ENCODE measurements around the gene GNG13. TPM values are rescaled to one million over a fixed set of nuclear protein-coding genes. Genes with fewer than 3 reads are reported as not detected.

Gene GNG13
- total RNA-seq, 3 donors from 2014 or later (not counting 1 experiment from before 2014, with no cell fraction given), result not detected

GRCh38 chr16:814974-815373 is 14.4 kb upstream of the GNG13 start:
- H3K27ac ChIP-seq (ENCODE audit: low read length), result no peak overlapping the region
- no peak for ATAC-seq
- Mint-ChIP-seq H3K4me3 (no peak overlapping the region), H3K27me3 (ENCODE audit: low read depth in 2 of 2) (peaks cover 13 to 19% of the 10 kb centered on the region in 2 donors), H3K36me3 (no peaks in the 10 kb centered on the region), H3K9me3 (no peaks in the 10 kb centered on the region), H3K27ac (no peak overlapping the region), H3K4me1 (peaks cover 0 to 5% of the 10 kb centered on the region in 2 donors)
- TF ChIP-seq CTCF (IDR thresholded peaks at IDR 0.05), result no peak
- intact Hi-C loops (cut with micrococcal nuclease), result no loop called here
- no peak overlapping the region for H3K4me3 ChIP-seq (ENCODE audit: low read length)
- H3K4me1 ChIP-seq (ENCODE audit: control insufficient read depth, insufficient read depth, low read length), result peaks cover 10% of the 10 kb centered on the region
- 82% methylated on average over 9 of the region's 9 CpGs for WGBS (ENCODE audit: insufficient coverage)
- peaks cover 16% of the 10 kb centered on the region for H3K27me3 ChIP-seq (ENCODE audit: control insufficient read depth, insufficient read depth, low read length)
- H3K36me3 ChIP-seq (ENCODE audit: control insufficient read depth, insufficient read depth, low read length), result no peaks in the 10 kb centered on the region
- no peaks in the 10 kb centered on the region for H3K9me3 ChIP-seq (ENCODE audit: control insufficient read depth, insufficient read depth, low read length)
- DNase-seq, result no peak

GRCh38 chr16:813916-814412 is 13.4 kb upstream of the GNG13 start:
- DNase-seq (no peak), ATAC-seq (no peak)
- H3K9me3 Mint-ChIP-seq, result no peaks in the 10 kb centered on the region
- peaks cover 13 to 19% of the 10 kb centered on the region in 2 donors for H3K27me3 Mint-ChIP-seq (ENCODE audit: low read depth in 2 of 2)
- no peak for TF ChIP-seq CTCF (IDR thresholded peaks at IDR 0.05)
- Histone ChIP-seq H3K36me3 (ENCODE audit: control insufficient read depth, insufficient read depth, low read length) (no peaks in the 10 kb centered on the region), H3K27me3 (ENCODE audit: control insufficient read depth, insufficient read depth, low read length) (peaks cover 16% of the 10 kb centered on the region), H3K27ac (ENCODE audit: low read length) (no peak overlapping the region), H3K4me1 (ENCODE audit: control insufficient read depth, insufficient read depth, low read length) (peaks cover 4% of the 10 kb centered on the region), H3K4me3 (ENCODE audit: low read length) (no peak overlapping the region), H3K9me3 (ENCODE audit: control insufficient read depth, insufficient read depth, low read length) (no peaks in the 10 kb centered on the region)
- intact Hi-C loops (cut with micrococcal nuclease), result no loop called here
- no peaks in the 10 kb centered on the region for H3K36me3 Mint-ChIP-seq
- no peak overlapping the region for H3K4me3 Mint-ChIP-seq
- peaks cover 0 to 5% of the 10 kb centered on the region in 2 donors for H3K4me1 Mint-ChIP-seq
- no peak overlapping the region for H3K27ac Mint-ChIP-seq
- WGBS (ENCODE audit: insufficient coverage), result 66% methylated on average over 21 of the region's 22 CpGs

- Histone ChIP-seq H3K27me3 (ENCODE audit: control insufficient read depth, insufficient read depth, low read length) (peaks cover 16% of the 10 kb centered on the region), H3K4me1 (ENCODE audit: control insufficient read depth, insufficient read depth, low read length) (peaks cover 9% of the 10 kb centered on the region), H3K27ac (ENCODE audit: low read length) (no peak overlapping the region), H3K4me3 (ENCODE audit: low read length) (no peak overlapping the region), H3K9me3 (ENCODE audit: control insufficient read depth, insufficient read depth, low read length) (no peaks in the 10 kb centered on the region), H3K36me3 (ENCODE audit: control insufficient read depth, insufficient read depth, low read length) (no peaks in the 10 kb centered on the region)
- H3K9me3 Mint-ChIP-seq, result no peaks in the 10 kb centered on the region
- H3K4me3 Mint-ChIP-seq, result no peak overlapping the region
- no peak overlapping the region for H3K27ac Mint-ChIP-seq
- TF ChIP-seq CTCF (IDR thresholded peaks at IDR 0.05), result no peak
- H3K4me1 Mint-ChIP-seq, result peaks cover 4 to 9% of the 10 kb centered on the region in 2 donors
- no peaks in the 10 kb centered on the region for H3K36me3 Mint-ChIP-seq
- peak in 1 of 2 donors; percentile 69 for DNase-seq
- ATAC-seq, result peak in 2 of 3 donors; percentile 50 to 65
- intact Hi-C loops (cut with micrococcal nuclease), result no loop called here
- peaks cover 13 to 19% of the 10 kb centered on the region in 2 donors for H3K27me3 Mint-ChIP-seq (ENCODE audit: low read depth in 2 of 2)
- 13% methylated on average over 67 of the region's 67 CpGs for WGBS (ENCODE audit: insufficient coverage)
Observed at GRCh38 chr16:813204-813915, 12.8 kb upstream of the GNG13 start.

GRCh38 chr16:808085-808386 is 7.5 kb upstream of the GNG13 start:
- peaks cover 21% of the 10 kb centered on the region for H3K4me1 ChIP-seq (ENCODE audit: control insufficient read depth, insufficient read depth, low read length)
- Mint-ChIP-seq H3K4me1 (peaks cover 12 to 14% of the 10 kb centered on the region in 2 donors), H3K9me3 (no peaks in the 10 kb centered on the region), H3K36me3 (no peaks in the 10 kb centered on the region), H3K27me3 (ENCODE audit: low read depth in 2 of 2) (peaks cover 11% of the 10 kb centered on the region in 2 donors), H3K27ac (peak overlapping the region; percentile 92 to 96), H3K4me3 (peak overlapping the region; percentile 96)
- peak overlapping the region; percentile 79 for H3K4me3 ChIP-seq (ENCODE audit: low read length)
- DNase-seq (no peak), ATAC-seq (no peak)
- peaks cover 4% of the 10 kb centered on the region for H3K27me3 ChIP-seq (ENCODE audit: control insufficient read depth, insufficient read depth, low read length)
- intact Hi-C loops (cut with micrococcal nuclease), result no loop called here
- 29% methylated on average over 19 of the region's 19 CpGs for WGBS (ENCODE audit: insufficient coverage)
- H3K36me3 ChIP-seq (ENCODE audit: control insufficient read depth, insufficient read depth, low read length), result no peaks in the 10 kb centered on the region
- H3K9me3 ChIP-seq (ENCODE audit: control insufficient read depth, insufficient read depth, low read length), result no peaks in the 10 kb centered on the region
- H3K27ac ChIP-seq (ENCODE audit: low read length), result peak overlapping the region; percentile 86
- no peak for TF ChIP-seq CTCF (IDR thresholded peaks at IDR 0.05)
